ENCODE data around the gene NTN5.

DNA sequence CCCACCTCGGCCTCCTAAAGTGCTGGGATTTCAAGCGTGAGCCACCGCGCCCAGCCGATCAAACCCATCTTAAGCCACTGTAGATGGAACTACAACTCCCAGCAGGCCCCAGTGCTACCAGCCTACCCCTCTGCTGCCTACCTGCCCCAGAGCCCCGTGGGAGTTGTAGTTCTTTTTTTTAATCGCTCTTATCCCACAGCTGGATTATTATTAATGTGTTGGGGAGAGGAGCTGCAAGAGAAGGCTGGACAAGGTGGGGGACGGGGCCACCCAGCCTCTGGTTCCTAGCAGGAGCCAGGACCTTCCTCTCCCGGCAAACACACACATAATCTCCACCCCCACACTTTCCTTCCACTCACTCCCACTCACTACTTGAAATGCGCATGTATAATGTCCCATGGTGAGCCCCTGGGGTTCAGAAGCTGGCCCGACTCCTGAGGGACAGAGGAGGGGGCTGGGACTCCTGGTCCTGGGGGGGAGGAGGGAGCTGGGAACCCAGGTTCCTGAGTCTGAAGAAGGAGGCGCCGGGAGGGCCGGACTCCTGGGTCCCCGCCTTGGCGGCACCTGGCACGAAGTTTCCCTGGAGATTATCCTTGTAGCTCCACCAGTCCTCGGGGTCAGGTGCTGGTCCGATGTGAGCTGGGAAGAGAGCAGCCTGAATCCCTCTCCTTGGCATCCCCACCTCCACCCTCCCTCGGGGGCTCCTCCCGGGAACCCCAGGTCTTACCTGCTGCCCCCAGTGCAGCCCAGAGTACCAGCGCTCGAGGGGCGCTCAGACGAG lies 27.8 kb downstream of the NTN5 start:
- TF ChIP-seq, protein P1, sequence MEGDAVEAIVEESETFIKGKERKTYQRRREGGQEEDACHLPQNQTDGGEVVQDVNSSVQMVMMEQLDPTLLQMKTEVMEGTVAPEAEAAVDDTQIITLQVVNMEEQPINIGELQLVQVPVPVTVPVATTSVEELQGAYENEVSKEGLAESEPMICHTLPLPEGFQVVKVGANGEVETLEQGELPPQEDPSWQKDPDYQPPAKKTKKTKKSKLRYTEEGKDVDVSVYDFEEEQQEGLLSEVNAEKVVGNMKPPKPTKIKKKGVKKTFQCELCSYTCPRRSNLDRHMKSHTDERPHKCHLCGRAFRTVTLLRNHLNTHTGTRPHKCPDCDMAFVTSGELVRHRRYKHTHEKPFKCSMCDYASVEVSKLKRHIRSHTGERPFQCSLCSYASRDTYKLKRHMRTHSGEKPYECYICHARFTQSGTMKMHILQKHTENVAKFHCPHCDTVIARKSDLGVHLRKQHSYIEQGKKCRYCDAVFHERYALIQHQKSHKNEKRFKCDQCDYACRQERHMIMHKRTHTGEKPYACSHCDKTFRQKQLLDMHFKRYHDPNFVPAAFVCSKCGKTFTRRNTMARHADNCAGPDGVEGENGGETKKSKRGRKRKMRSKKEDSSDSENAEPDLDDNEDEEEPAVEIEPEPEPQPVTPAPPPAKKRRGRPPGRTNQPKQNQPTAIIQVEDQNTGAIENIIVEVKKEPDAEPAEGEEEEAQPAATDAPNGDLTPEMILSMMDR (IDR thresholded peaks at IDR 0.05; ENCODE audit: low read length) = no peak
- no peak for TF ChIP-seq EZH2 (IDR thresholded peaks at IDR 0.05; ENCODE audit: borderline replicate concordance, low read length)
